Muscle layer of duodenum (tissue), 2 donors: Measurements from ENCODE around the gene TCIRG1.

Experiments used
- H3K27ac ChIP-seq: one replicate; pipeline ENCODE4 v1.7.0; 2013; ENCODE audit warnings: mild to moderate bottlenecking, low read length
- H3K27me3 ChIP-seq: one replicate; pipeline ENCODE4 v1.7.0; 2013; ENCODE audit warnings: low read depth, mild to moderate bottlenecking, control low read depth, low read length
- H3K36me3 ChIP-seq, 2 donors: one replicate each; pipeline ENCODE4 v1.7.0; 2013; ENCODE audit warnings: low read length in 2 of 2, control low read depth in 1 of 2, mild to moderate bottlenecking in 1 of 2; ENCODE audit not compliant: insufficient read depth in 2 of 2, control insufficient read depth in 1 of 2
- H3K4me1 ChIP-seq, 2 donors: one replicate each; pipeline ENCODE4 v1.7.0; 2013; ENCODE audit warnings: low read length in 2 of 2, mild to moderate bottlenecking in 2 of 2, control low read depth in 1 of 2, moderate library complexity in 1 of 2; ENCODE audit not compliant: insufficient read depth in 2 of 2, control insufficient read depth in 1 of 2
- H3K4me3 ChIP-seq, 2 donors: one replicate each; pipeline ENCODE4 v1.7.0; 2013; ENCODE audit warnings: low read length in 2 of 2, low read depth in 1 of 2, mild to moderate bottlenecking in 1 of 2
- H3K9me3 ChIP-seq, 2 donors: one replicate each; pipeline ENCODE4 v1.7.0; 2013; ENCODE audit warnings: low read length in 2 of 2, control low read depth in 1 of 2, mild to moderate bottlenecking in 1 of 2; ENCODE audit not compliant: control insufficient read depth in 1 of 2
- donor health status: healthy.

The TCIRG1 gene

GRCh38 chr11:68014947-68015447 is 23.8 kb upstream of the TCIRG1 start:
- Histone ChIP-seq H3K9me3 (no peaks in the 10 kb centered on the region), H3K27ac (no peak overlapping the region), H3K4me3 (no peak overlapping the region), H3K27me3 (no peaks in the 10 kb centered on the region), H3K4me1 (peaks cover 16 to 31% of the 10 kb centered on the region in 2 donors), H3K36me3 (no peaks in the 10 kb centered on the region)

- H3K4me1 ChIP-seq: peaks cover 16 to 26% of the 10 kb centered on the region in 2 donors
Measured at GRCh38 chr11:68015467-68015866, 23.4 kb upstream of the TCIRG1 start.

GRCh38 chr11:68016161-68016903 is 22.5 kb upstream of the TCIRG1 start:
- no peak overlapping the region for H3K27ac ChIP-seq
- H3K27me3 ChIP-seq: no peaks in the 10 kb centered on the region
- peaks cover 15 to 18% of the 10 kb centered on the region in 2 donors for H3K4me1 ChIP-seq
- H3K9me3 ChIP-seq: no peaks in the 10 kb centered on the region
- no peak overlapping the region for H3K4me3 ChIP-seq
- no peaks in the 10 kb centered on the region for H3K36me3 ChIP-seq

More at GRCh38 chr11:68015467-68015866, 23.4 kb upstream of the TCIRG1 start:
- H3K36me3 ChIP-seq: no peaks in the 10 kb centered on the region
- H3K27ac ChIP-seq: no peak overlapping the region
- no peak overlapping the region for H3K4me3 ChIP-seq
- no peaks in the 10 kb centered on the region for H3K27me3 ChIP-seq
- H3K9me3 ChIP-seq: no peaks in the 10 kb centered on the region

GRCh38 chr11:68016904-68017817 is 21.7 kb upstream of the TCIRG1 start:
- Histone ChIP-seq H3K27me3 (no peaks in the 10 kb centered on the region), H3K4me3 (no peak overlapping the region), H3K36me3 (peaks cover 0 to 4% of the 10 kb centered on the region in 2 donors), H3K4me1 (peaks cover 11 to 17% of the 10 kb centered on the region in 2 donors), H3K27ac (no peak overlapping the region), H3K9me3 (no peaks in the 10 kb centered on the region)

GRCh38 chr11:68017980-68018729 is 20.7 kb upstream of the TCIRG1 start:
- Histone ChIP-seq H3K4me3 (no peak overlapping the region), H3K27ac (no peak overlapping the region), H3K9me3 (no peaks in the 10 kb centered on the region), H3K36me3 (peaks cover 0 to 11% of the 10 kb centered on the region in 2 donors), H3K27me3 (no peaks in the 10 kb centered on the region), H3K4me1 (peaks cover 10 to 17% of the 10 kb centered on the region in 2 donors)

- H3K9me3 ChIP-seq: no peaks in the 10 kb centered on the region
- H3K27me3 ChIP-seq: no peaks in the 10 kb centered on the region
- H3K27ac ChIP-seq: no peak overlapping the region
- H3K36me3 ChIP-seq: peaks cover 0 to 11% of the 10 kb centered on the region in 2 donors
- H3K4me1 ChIP-seq: peaks cover 8 to 14% of the 10 kb centered on the region in 2 donors
- H3K4me3 ChIP-seq: no peak overlapping the region
Measured at GRCh38 chr11:68018730-68019190, 20.1 kb upstream of the TCIRG1 start.

GRCh38 chr11:68019486-68019885 is 19.3 kb upstream of the TCIRG1 start:
- Histone ChIP-seq H3K36me3 (peaks cover 0 to 18% of the 10 kb centered on the region in 2 donors), H3K9me3 (peaks cover 0 to 4% of the 10 kb centered on the region in 2 donors), H3K27me3 (no peaks in the 10 kb centered on the region), H3K4me1 (peaks cover 2 to 7% of the 10 kb centered on the region in 2 donors), H3K4me3 (no peak overlapping the region), H3K27ac (no peak overlapping the region)

- Histone ChIP-seq H3K27me3 (no peaks in the 10 kb centered on the region), H3K9me3 (peaks cover 0 to 4% of the 10 kb centered on the region in 2 donors), H3K27ac (no peak overlapping the region), H3K36me3 (peaks cover 7 to 24% of the 10 kb centered on the region in 2 donors), H3K4me1 (no peaks in the 10 kb centered on the region), H3K4me3 (no peak overlapping the region)
Measured at GRCh38 chr11:68020575-68020974, 18.2 kb upstream of the TCIRG1 start.

GRCh38 chr11:68021167-68021787 is 17.5 kb upstream of the TCIRG1 start:
- Histone ChIP-seq H3K27me3 (no peaks in the 10 kb centered on the region), H3K36me3 (peaks cover 10 to 31% of the 10 kb centered on the region in 2 donors), H3K27ac (no peak overlapping the region)

GRCh38 chr11:68022531-68022930 is 16.3 kb upstream of the TCIRG1 start:
- no peaks in the 10 kb centered on the region for H3K4me1 ChIP-seq
- no peak overlapping the region for H3K4me3 ChIP-seq
- H3K9me3 ChIP-seq: peaks cover 0 to 4% of the 10 kb centered on the region in 2 donors
- peaks cover 10 to 38% of the 10 kb centered on the region in 2 donors for H3K36me3 ChIP-seq
- no peaks in the 10 kb centered on the region for H3K27me3 ChIP-seq
- H3K27ac ChIP-seq: no peak overlapping the region

More at GRCh38 chr11:68021167-68021787, 17.5 kb upstream of the TCIRG1 start:
- Histone ChIP-seq H3K9me3 (peaks cover 0 to 4% of the 10 kb centered on the region in 2 donors), H3K4me1 (no peaks in the 10 kb centered on the region), H3K4me3 (no peak overlapping the region)
